ENCODE results near the gene CAPN11. TPM values are rescaled to one million over a fixed set of nuclear protein-coding genes. Genes with fewer than 3 reads are reported as not detected.
A peak's percentile ranks its signal among the peaks of the same experiment; 100 is the strongest.

Gene CAPN11
- total RNA-seq, 2 donors from 2014 or later = 0.16 to 0.44 TPM

DNA sequence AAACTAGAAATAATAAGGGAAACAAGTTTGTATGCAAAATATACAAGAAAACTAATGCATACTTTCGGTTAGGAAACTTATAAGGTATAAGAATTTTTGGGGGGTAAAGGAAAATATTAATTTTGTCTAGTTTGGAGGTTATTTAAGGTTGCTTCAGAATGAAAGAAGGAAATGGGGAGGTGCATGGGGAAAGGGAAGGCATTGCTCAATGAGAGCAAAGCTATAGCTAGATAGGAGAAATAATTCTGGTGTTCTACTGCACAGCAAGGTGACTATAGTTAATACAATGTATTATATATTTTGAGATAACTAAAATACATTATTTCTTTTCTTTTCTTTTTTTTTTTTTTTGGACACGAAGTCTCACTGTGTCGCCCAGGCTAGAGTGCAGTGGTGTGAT is 52.7 kb downstream of the CAPN11 start:
- no peaks in the 10 kb centered on the region for H3K4me1 ChIP-seq
- no peak overlapping the region for H3K27ac ChIP-seq
- no peak overlapping the region for H3K4me3 ChIP-seq
- DNase-seq (ENCODE audit: low spot score) = no peak
- no peaks in the 10 kb centered on the region for H3K36me3 ChIP-seq
- H3K27me3 ChIP-seq = no peaks in the 10 kb centered on the region
- TF ChIP-seq, protein P1, sequence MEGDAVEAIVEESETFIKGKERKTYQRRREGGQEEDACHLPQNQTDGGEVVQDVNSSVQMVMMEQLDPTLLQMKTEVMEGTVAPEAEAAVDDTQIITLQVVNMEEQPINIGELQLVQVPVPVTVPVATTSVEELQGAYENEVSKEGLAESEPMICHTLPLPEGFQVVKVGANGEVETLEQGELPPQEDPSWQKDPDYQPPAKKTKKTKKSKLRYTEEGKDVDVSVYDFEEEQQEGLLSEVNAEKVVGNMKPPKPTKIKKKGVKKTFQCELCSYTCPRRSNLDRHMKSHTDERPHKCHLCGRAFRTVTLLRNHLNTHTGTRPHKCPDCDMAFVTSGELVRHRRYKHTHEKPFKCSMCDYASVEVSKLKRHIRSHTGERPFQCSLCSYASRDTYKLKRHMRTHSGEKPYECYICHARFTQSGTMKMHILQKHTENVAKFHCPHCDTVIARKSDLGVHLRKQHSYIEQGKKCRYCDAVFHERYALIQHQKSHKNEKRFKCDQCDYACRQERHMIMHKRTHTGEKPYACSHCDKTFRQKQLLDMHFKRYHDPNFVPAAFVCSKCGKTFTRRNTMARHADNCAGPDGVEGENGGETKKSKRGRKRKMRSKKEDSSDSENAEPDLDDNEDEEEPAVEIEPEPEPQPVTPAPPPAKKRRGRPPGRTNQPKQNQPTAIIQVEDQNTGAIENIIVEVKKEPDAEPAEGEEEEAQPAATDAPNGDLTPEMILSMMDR (IDR thresholded peaks at IDR 0.05) = no peak
- H3K9me3 ChIP-seq = no peaks in the 10 kb centered on the region

DNA sequence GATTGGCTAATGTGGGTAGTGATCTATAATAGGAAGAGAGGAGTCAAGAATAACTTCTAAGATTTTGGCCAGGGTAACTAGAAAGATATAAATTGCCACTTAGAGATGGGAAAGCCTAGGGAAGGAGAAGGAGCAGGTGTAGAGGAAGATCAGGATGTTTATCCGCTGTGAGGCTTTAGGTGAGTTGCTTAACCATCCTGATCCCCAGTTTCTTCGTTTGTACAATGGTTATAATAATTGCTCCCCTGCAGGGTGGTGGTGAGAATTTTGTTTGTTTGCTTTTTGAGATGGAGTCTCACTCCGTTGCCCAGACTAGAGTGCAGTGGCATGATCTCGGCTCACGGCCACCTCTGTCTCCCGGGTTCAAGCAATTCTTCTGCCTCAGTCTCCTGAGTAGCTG is 55.7 kb downstream of the CAPN11 start:
- Histone ChIP-seq H3K4me1 (peaks cover 0 to 27% of the 10 kb centered on the region in 2 donors), H3K4me3 (no peak overlapping the region), H3K36me3 (no peaks in the 10 kb centered on the region), H3K27me3 (no peaks in the 10 kb centered on the region), H3K27ac (no peak overlapping the region), H3K9me3 (no peaks in the 10 kb centered on the region)
- TF ChIP-seq, protein P1 (IDR thresholded peaks at IDR 0.05) = no peak
- no peak for DNase-seq (ENCODE audit: low spot score)

DNA sequence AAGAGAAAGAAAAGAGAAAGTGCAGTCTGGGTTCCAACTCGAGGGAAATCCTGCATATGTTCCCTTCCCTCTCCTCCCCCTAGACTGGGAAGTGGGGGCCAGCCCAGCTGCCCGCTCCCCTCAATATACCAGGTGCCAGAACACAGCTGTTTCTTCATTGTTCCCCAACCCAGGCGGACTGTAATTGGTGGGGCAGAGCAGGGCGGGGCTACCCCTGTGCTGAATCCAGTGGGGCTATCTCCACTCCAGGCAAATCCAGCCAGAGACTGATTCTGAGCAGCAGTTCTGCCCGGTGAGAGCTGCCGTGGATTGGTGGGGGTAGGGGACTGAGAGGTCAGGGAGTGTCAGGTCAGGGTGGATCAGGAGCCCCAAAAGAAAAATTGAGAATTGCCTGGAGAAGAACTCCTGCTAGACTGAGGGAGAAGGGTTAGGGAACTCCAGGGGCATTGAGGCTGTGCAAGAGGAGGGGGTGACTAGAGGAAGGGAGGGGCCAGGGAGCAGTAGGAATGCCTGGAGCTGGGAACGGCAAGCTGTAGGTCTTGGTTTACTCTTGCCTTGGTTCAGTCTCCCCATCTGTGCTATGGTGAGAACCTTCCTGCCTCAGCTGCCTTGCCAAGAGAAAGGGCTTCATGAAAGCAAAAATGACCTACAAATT is 58.2 kb downstream of the CAPN11 start, which contains the start of gene MYMX:
TSS of gene MYMX (plus strand) at position 250 of the 655 bp plus-strand sequence. CDS start 546 bp downstream, outside the sequence.
- peak within 1 kb of the TSS; percentile 98 for H3K27ac ChIP-seq
- no peak for DNase-seq (ENCODE audit: low spot score)
- TF ChIP-seq, protein P1 (IDR thresholded peaks at IDR 0.05) = no peak
- H3K4me1 ChIP-seq = peaks cover 0 to 49% of the 10 kb centered on the region in 2 donors
- no peaks in the 10 kb centered on the region for H3K36me3 ChIP-seq
- no peak within 1 kb of the TSS for H3K4me3 ChIP-seq
- H3K27me3 ChIP-seq = no peaks in the 10 kb centered on the region
- no peaks in the 10 kb centered on the region for H3K9me3 ChIP-seq

DNA sequence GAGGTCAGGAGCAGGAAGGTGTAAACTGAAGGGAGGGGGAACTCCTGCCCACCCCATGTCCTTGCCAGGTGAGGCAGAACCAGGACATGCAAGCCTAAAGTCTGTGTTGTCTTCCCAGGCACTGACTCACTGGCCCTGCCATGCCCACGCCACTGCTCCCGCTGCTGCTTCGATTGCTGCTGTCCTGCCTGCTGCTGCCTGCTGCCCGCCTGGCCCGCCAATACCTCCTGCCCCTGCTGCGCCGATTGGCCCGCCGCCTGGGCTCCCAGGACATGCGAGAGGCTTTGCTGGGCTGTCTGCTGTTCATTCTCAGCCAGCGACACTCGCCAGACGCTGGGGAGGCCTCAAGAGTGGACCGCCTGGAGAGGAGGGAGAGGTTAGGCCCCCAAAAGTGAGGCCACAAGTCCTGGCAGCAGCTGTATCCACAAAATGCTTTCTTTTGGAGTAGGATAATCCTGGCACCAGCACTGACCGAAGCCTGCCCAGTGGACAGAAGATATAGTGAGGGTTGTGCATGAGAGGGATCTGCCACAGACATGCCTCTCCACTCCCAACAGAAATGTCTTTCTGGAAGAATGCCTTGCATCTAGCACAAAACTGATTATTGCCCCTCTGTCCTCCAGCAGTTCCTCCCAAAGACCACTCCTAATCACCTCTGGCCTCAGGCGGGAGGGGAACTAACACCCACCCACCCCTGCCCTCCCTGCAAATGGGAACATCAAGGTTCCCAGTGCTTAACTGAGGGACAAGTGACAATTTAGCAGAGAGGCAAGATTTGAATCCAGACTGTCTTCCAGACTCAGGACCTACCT is 58.9 kb downstream of the CAPN11 start:
- Histone ChIP-seq H3K4me3 (no peak overlapping the region), H3K4me1 (peaks cover 0 to 56% of the 10 kb centered on the region in 2 donors), H3K36me3 (no peaks in the 10 kb centered on the region), H3K27ac (peak overlapping the region; percentile 98), H3K27me3 (no peaks in the 10 kb centered on the region), H3K9me3 (no peaks in the 10 kb centered on the region)
- TF ChIP-seq, protein P1 (IDR thresholded peaks at IDR 0.05) = no peak
- DNase-seq (ENCODE audit: low spot score) = no peak

DNA sequence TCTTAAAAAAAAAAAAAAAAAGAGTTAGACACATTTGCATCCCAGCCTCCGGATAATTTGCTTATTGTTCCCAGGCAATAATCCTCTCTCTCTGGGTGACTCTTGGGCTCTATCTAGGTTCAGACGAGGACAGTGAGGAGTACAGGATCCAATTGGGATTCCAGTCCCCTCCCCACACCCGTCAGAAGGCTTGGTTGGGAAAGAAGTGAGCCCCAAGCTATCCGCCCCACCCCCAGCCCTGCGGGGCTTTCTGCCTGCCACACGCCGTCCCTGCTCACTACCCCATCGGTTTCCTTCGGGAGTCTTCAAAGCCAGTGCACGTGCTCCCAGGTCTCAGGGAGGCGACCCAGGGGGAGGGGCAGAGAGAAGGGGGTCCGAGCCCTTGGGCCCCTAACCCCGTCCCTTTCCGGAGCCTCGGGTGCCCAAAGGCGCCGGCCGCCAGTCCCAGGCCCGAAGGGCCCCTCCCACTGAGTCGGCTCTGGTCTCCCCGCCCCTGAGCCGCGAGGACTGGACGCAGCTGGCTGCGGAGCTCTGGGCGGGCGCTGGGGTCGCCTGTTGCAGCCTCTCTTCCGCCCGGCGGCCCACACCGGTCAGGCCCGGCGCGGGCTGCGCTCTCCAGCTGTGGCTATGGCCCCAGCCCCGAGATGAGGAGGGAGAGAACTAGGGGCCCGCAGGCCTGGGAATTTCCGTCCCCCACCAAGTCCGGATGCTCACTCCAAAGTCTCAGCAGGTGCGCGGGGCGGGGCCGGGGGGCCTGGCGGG is 60.6 kb downstream of the CAPN11 start:
- H3K4me1 ChIP-seq = peaks cover 0 to 68% of the 10 kb centered on the region in 2 donors
- peak; percentile 86 for DNase-seq (ENCODE audit: low spot score)
- TF ChIP-seq, protein P1 (IDR thresholded peaks at IDR 0.05) = peak in 1 of 2 donors; percentile 15

More for the DNA sequence above, 60.6 kb downstream of the CAPN11 start:
- Histone ChIP-seq H3K4me3 (peak overlapping the region; percentile 52 to 66), H3K36me3 (no peaks in the 10 kb centered on the region), H3K9me3 (no peaks in the 10 kb centered on the region), H3K27ac (peak overlapping the region; percentile 98), H3K27me3 (no peaks in the 10 kb centered on the region)

All from right atrium auricular region (tissue), 2 donors.